Gastrocnemius medialis (tissue), 4 donors: ENCODE data around the gene PTPRF. TPM values are rescaled to one million over a fixed set of nuclear protein-coding genes. Genes with fewer than 3 reads are reported as not detected.

ENCODE experiments used
- ATAC-seq, 2 donors: fragments of 150-250 bp; one replicate each; pipeline ENCODE4 v1.9.1; 2016
- DNase-seq, 2 donors: peaks; one replicate each; pipeline ENCODE4 v3.0.0-alpha.2; 2019
- H3K27ac ChIP-seq, 4 donors: fragments of 200-600 bp; sonication (generic); 1 replicate in 1 of 4; 2 replicates in 3 of 4; pipeline ENCODE4 v1.5.1; 2016 to 2018; ENCODE audit warnings: mild to moderate bottlenecking in 2 of 4, moderate library complexity in 1 of 4
- H3K27me3 ChIP-seq, 3 donors: fragments of 200-600 bp; sonication (generic) in 2 of 3; 1 replicate in 1 of 3; 2 replicates in 2 of 3; pipeline versions ENCODE4 v1.5.1 to v1.6.0; 2016 to 2019; ENCODE audit warnings: mild to moderate bottlenecking in 1 of 3, moderate library complexity in 1 of 3
- H3K36me3 ChIP-seq, 2 donors: fragments of 200-600 bp; sonication (generic) in 1 of 2; one replicate each; pipeline ENCODE4 v1.5.1; 2017 to 2018
- H3K4me1 ChIP-seq, 2 donors: fragments of 200-600 bp; sonication (generic) in 1 of 2; one replicate each; pipeline ENCODE4 v1.5.1; 2016 to 2017; ENCODE audit warnings: mild to moderate bottlenecking in 2 of 2
- H3K4me3 ChIP-seq, 4 donors: fragments of 200-600 bp; sonication (generic) in 3 of 4; 1 replicate in 1 of 4; 2 replicates in 3 of 4; pipeline ENCODE4 v1.5.1; 2016 to 2019; ENCODE audit warnings: mild to moderate bottlenecking in 2 of 4
- H3K9me3 ChIP-seq, 3 donors: fragments of 200-600 bp; sonication (generic) in 2 of 3; 1 replicate in 1 of 3; 2 replicates in 2 of 3; pipeline ENCODE4 v1.5.1; 2016 to 2019
- POLR2A ChIP-seq, 2 donors: fragments of 450-650 bp; IDR thresholded peaks; one replicate each; pipeline ENCODE4 v1.6.1; 2017; ENCODE audit warnings: antibody characterized with exemption in 2 of 2, mild to moderate bottlenecking in 2 of 2, moderate library complexity in 2 of 2
- in situ Hi-C, 4 donors: fragments of 200-750 bp; cut with MboI; loops; one replicate each; pipeline versions ENCODE4 v1.15.0 to v1.8.0; 2017; ENCODE audit warnings: low sequenced_read_pairs in 4 of 4
- intact Hi-C: fragments of 100-400 bp; cut with DNase I; formaldehyde crosslinking; loops from one replicate; pipeline ENCODE4 v1.15.1; 2023; ENCODE audit warnings: low total_unique reads
- total RNA-seq, 4 donors: library from RNA; depleted of rRNA; stranded (reverse); fragments of >200 nt; gene quantifications; one replicate each; pipeline versions ENCODE4 v1.1.0 to v1.2.3, GENCODE V29; 2016
- TF ChIP-seq, protein P1 (sequence below), 5 experiments: fragments of 450-650 bp in 3 of 5; fragments of 200-600 bp in 2 of 5; sonication (generic) in 2 of 5; IDR thresholded peaks in 4 of 5; conservative IDR thresholded peaks in 1 of 5; 1 replicate in 4 of 5; 2 replicates in 1 of 5; pipeline ENCODE4 v1.5.1; 2016 to 2019; ENCODE audit warnings: antibody characterized with exemption in 5 of 5, mild to moderate bottlenecking in 3 of 5, moderate library complexity in 3 of 5

The PTPRF gene
- total RNA-seq, 4 donors from 2014 or later, result 1.8 to 2.6 (median 2.5) TPM

DNA sequence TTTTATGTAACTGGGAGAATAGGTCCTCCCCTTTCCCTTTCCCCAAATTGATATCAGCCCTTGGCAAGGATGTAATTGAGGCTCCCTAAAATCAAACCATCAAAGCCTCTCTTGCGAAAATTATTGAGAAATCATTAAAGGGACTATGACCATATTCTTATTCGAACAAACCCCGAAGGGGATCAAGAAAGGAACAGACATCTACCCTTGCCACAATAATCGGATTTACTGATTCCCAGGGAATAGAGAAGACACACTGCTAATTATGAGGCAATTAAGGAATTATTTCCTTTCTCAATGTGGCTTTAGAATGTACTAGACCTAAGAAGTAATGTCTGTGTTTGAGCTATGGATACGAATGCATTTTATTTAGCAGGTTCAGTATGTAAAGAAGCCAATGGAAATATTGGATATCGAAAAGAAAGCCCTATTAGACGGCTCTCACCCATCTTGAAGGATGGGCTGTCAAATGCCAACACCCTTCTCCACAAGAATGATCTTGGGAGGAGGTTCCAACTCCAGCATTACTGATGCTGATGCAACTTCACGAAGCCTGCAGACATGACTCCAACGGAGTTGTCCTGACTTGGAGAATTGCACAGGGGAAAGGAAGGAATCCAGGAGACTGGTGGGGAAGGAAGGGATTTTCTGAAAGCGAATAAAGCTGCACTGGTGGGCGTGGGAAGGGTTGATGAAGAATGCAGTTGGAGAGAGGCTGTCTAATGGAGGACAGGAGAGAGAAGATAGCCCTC lies 11.6 kb upstream of the PTPRF start:
- Histone ChIP-seq H3K36me3 (no peaks in the 10 kb centered on the region), H3K9me3 (no peaks in the 10 kb centered on the region), H3K27me3 (peaks cover 0 to 11% (median 8%) of the 10 kb centered on the region in 3 donors), H3K4me3 (no peak overlapping the region), H3K4me1 (no peaks in the 10 kb centered on the region), H3K27ac (no peak overlapping the region)
- intact Hi-C loops, result no loop called here
- DNase-seq, result no peak
- ATAC-seq, result no peak
- TF ChIP-seq POLR2A (IDR thresholded peaks at IDR 0.05), result no peak
- TF ChIP-seq, protein P1, sequence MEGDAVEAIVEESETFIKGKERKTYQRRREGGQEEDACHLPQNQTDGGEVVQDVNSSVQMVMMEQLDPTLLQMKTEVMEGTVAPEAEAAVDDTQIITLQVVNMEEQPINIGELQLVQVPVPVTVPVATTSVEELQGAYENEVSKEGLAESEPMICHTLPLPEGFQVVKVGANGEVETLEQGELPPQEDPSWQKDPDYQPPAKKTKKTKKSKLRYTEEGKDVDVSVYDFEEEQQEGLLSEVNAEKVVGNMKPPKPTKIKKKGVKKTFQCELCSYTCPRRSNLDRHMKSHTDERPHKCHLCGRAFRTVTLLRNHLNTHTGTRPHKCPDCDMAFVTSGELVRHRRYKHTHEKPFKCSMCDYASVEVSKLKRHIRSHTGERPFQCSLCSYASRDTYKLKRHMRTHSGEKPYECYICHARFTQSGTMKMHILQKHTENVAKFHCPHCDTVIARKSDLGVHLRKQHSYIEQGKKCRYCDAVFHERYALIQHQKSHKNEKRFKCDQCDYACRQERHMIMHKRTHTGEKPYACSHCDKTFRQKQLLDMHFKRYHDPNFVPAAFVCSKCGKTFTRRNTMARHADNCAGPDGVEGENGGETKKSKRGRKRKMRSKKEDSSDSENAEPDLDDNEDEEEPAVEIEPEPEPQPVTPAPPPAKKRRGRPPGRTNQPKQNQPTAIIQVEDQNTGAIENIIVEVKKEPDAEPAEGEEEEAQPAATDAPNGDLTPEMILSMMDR (IDR thresholded peaks at IDR 0.05 in 4 of 5, conservative IDR thresholded peaks at IDR 0.05 in 1 of 5), result no peak
- in situ Hi-C loops, result no loop called here

DNA sequence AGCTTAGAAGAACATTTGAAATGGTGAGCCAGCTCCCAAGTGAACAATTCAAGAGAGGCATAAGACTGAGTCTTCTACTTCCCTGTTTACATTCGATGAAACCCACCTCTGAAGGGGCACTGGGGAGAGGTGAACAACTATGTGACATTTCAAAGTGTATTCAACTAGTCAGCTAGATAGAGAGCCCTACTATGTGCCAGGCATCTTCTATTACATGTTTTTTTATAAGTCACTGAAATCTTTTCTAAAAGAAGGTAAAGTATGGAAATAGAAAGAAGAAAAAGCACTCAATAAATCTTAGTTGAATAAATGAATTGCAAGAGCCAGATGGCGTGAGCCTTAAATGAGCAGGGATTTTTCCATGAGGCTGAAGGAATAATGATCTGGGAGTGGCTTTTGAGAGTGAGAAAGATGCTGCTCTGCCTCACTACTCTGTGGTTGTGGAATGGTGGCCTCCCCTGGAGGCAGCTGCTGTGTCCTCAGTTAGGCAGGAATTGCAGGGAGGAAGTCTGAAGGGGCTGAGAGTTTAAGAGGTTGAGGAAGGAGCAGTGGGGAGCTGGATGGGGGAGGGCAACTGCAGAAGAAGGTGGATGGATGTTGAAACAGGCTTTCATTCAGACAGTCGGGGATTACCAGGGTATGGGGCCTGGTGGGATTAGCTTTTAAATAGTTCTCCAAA lies 10.4 kb upstream of the PTPRF start:
- H3K36me3 ChIP-seq, result no peaks in the 10 kb centered on the region
- no peak for ATAC-seq
- TF ChIP-seq, protein P1 (IDR thresholded peaks at IDR 0.05 in 4 of 5, conservative IDR thresholded peaks at IDR 0.05 in 1 of 5), result no peak
- TF ChIP-seq POLR2A (IDR thresholded peaks at IDR 0.05), result no peak
- no peaks in the 10 kb centered on the region for H3K9me3 ChIP-seq
- H3K4me1 ChIP-seq, result no peaks in the 10 kb centered on the region
- H3K27ac ChIP-seq, result no peak overlapping the region
- no peak for DNase-seq
- in situ Hi-C loops, result loop anchor here in 2 of 4 donors (10.0 kb wide), 2 partner anchors 405 to 525 kb away; no protein-coding TSS in a partner anchor
- H3K27me3 ChIP-seq, result peaks cover 0 to 11% (median 8%) of the 10 kb centered on the region in 3 donors
- intact Hi-C loops, result no loop called here
- H3K4me3 ChIP-seq, result no peak overlapping the region

DNA sequence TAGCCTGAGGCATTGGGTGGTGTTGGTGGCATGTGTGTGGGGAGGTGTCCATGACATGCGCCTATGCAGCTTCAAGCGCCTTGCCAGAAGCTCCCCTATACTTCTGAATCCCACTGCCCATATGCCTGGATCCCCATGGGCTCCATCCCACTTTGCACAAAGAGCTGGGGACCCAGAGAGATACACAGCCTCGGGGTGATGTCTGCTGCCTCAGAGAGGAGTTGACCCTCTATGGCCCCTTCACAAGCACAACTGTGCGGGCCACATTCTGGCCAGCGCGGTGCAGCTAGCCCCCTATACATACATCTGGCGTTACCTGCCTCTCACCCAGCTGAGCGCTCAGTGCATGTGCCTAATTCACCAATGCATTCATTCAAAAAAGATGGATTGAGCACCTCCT lies 9.6 kb upstream of the PTPRF start:
- Histone ChIP-seq H3K27ac (no peak overlapping the region), H3K9me3 (no peaks in the 10 kb centered on the region), H3K4me3 (no peak overlapping the region), H3K36me3 (no peaks in the 10 kb centered on the region), H3K27me3 (peaks cover 0 to 11% (median 8%) of the 10 kb centered on the region in 3 donors), H3K4me1 (no peaks in the 10 kb centered on the region)
- no peak for DNase-seq
- in situ Hi-C loops (loop anchor here in 2 of 4 donors (10.0 kb wide), 2 partner anchors 404 to 524 kb away; no protein-coding TSS in a partner anchor), intact Hi-C loops (no loop called here)
- no peak for TF ChIP-seq POLR2A (IDR thresholded peaks at IDR 0.05)
- TF ChIP-seq, protein P1 (IDR thresholded peaks at IDR 0.05 in 4 of 5, conservative IDR thresholded peaks at IDR 0.05 in 1 of 5), result no peak
- ATAC-seq, result no peak

DNA sequence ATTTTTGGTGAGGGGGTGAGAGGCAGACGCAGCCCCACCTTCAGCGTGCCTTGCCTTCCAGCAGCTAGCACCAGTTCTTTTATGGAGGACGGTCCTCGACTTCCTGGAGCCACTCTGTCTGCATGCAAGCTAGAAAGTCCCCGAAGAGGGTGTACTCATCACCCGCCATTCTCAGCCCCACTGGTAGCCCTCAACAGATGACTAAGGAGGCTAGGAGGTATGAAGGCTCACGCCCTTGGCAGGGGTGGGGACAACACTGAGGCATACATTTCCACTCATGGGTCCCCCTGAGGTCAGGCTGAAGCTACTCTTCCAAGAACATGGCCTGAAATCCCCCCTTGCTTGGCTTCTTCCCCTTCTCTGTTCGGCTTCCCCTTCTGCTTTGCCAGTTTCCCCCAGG lies 8.9 kb upstream of the PTPRF start:
- in situ Hi-C loops, result loop anchor here in 2 of 4 donors (10.0 kb wide), 2 partner anchors 403 to 523 kb away; no protein-coding TSS in a partner anchor
- peaks cover 0 to 11% (median 8%) of the 10 kb centered on the region in 3 donors for H3K27me3 ChIP-seq

More for the DNA sequence above, 8.9 kb upstream of the PTPRF start:
- H3K36me3 ChIP-seq, result no peaks in the 10 kb centered on the region
- TF ChIP-seq POLR2A (IDR thresholded peaks at IDR 0.05), result no peak
- TF ChIP-seq, protein P1 (IDR thresholded peaks at IDR 0.05 in 4 of 5, conservative IDR thresholded peaks at IDR 0.05 in 1 of 5), result no peak
- ATAC-seq (no peak), DNase-seq (no peak)
- no peak overlapping the region for H3K4me3 ChIP-seq
- H3K27ac ChIP-seq, result no peak overlapping the region
- H3K9me3 ChIP-seq, result no peaks in the 10 kb centered on the region
- H3K4me1 ChIP-seq, result no peaks in the 10 kb centered on the region
- intact Hi-C loops, result no loop called here
